Gastrocnemius medialis (tissue), 4 donors: Measurements from ENCODE around the gene NDUFA13. TPM values are rescaled to one million over a fixed set of nuclear protein-coding genes. Genes with fewer than 3 reads are reported as not detected.

ENCODE experiments used
- ATAC-seq, 2 donors: fragments of 150-250 bp; one replicate each; pipeline ENCODE4 v1.9.1; 2016
- DNase-seq, 2 donors: peaks; one replicate each; pipeline ENCODE4 v3.0.0-alpha.2; 2019
- H3K27ac ChIP-seq, 4 donors: fragments of 200-600 bp; sonication (generic); 1 replicate in 1 of 4; 2 replicates in 3 of 4; pipeline ENCODE4 v1.5.1; 2016 to 2018; ENCODE audit warnings: mild to moderate bottlenecking in 2 of 4, moderate library complexity in 1 of 4
- H3K27me3 ChIP-seq, 3 donors: fragments of 200-600 bp; sonication (generic) in 2 of 3; 1 replicate in 1 of 3; 2 replicates in 2 of 3; pipeline versions ENCODE4 v1.5.1 to v1.6.0; 2016 to 2019; ENCODE audit warnings: mild to moderate bottlenecking in 1 of 3, moderate library complexity in 1 of 3
- H3K36me3 ChIP-seq, 2 donors: fragments of 200-600 bp; sonication (generic) in 1 of 2; one replicate each; pipeline ENCODE4 v1.5.1; 2017 to 2018
- H3K4me1 ChIP-seq, 2 donors: fragments of 200-600 bp; sonication (generic) in 1 of 2; one replicate each; pipeline ENCODE4 v1.5.1; 2016 to 2017; ENCODE audit warnings: mild to moderate bottlenecking in 2 of 2
- H3K4me3 ChIP-seq, 4 donors: fragments of 200-600 bp; sonication (generic) in 3 of 4; 1 replicate in 1 of 4; 2 replicates in 3 of 4; pipeline ENCODE4 v1.5.1; 2016 to 2019; ENCODE audit warnings: mild to moderate bottlenecking in 2 of 4
- H3K9me3 ChIP-seq, 3 donors: fragments of 200-600 bp; sonication (generic) in 2 of 3; 1 replicate in 1 of 3; 2 replicates in 2 of 3; pipeline ENCODE4 v1.5.1; 2016 to 2019
- CTCF ChIP-seq, 5 experiments: fragments of 450-650 bp in 3 of 5; fragments of 200-600 bp in 2 of 5; sonication (generic) in 2 of 5; IDR thresholded peaks in 4 of 5; conservative IDR thresholded peaks in 1 of 5; 1 replicate in 4 of 5; 2 replicates in 1 of 5; pipeline ENCODE4 v1.5.1; 2016 to 2019; ENCODE audit warnings: antibody characterized with exemption in 5 of 5, mild to moderate bottlenecking in 3 of 5, moderate library complexity in 3 of 5
- POLR2A ChIP-seq, 2 donors: fragments of 450-650 bp; IDR thresholded peaks; one replicate each; pipeline ENCODE4 v1.6.1; 2017; ENCODE audit warnings: antibody characterized with exemption in 2 of 2, mild to moderate bottlenecking in 2 of 2, moderate library complexity in 2 of 2
- in situ Hi-C, 4 donors: fragments of 200-750 bp; cut with MboI; loops; one replicate each; pipeline versions ENCODE4 v1.15.0 to v1.8.0; 2017; ENCODE audit warnings: low sequenced_read_pairs in 4 of 4
- intact Hi-C: fragments of 100-400 bp; cut with DNase I; formaldehyde crosslinking; loops from one replicate; pipeline ENCODE4 v1.15.1; 2023; ENCODE audit warnings: low total_unique reads
- total RNA-seq, 4 donors: library from RNA; depleted of rRNA; stranded (reverse); fragments of >200 nt; gene quantifications; one replicate each; pipeline versions ENCODE4 v1.1.0 to v1.2.3, GENCODE V29; 2016

NDUFA13 gene
- total RNA-seq, 4 donors from 2014 or later, result 41.8 to 201 (median 50.5) TPM

GRCh38 chr19:19540064-19540714, 24.2 kb downstream of the NDUFA13 start:
- no peak for TF ChIP-seq POLR2A (IDR thresholded peaks at IDR 0.05)
- TF ChIP-seq CTCF (IDR thresholded peaks at IDR 0.05 in 4 of 5, conservative IDR thresholded peaks at IDR 0.05 in 1 of 5), result no peak
- peak overlapping the region in 2 of 4 donors; percentile 4 to 27 for H3K4me3 ChIP-seq
- no peaks in the 10 kb centered on the region for H3K9me3 ChIP-seq
- no peaks in the 10 kb centered on the region for H3K36me3 ChIP-seq
- in situ Hi-C loops, result loop anchor here in 3 of 4 donors (25.0 kb wide), 2 partner anchors 397 to 422 kb away; no protein-coding TSS in a partner anchor
- no peak overlapping the region for H3K27ac ChIP-seq
- DNase-seq (peak; percentile 15 to 50), ATAC-seq (no peak)
- H3K27me3 ChIP-seq, result peaks cover 51 to 59% (median 54%) of the 10 kb centered on the region in 3 donors
- intact Hi-C loops, result no loop called here
- peaks cover 0 to 10% of the 10 kb centered on the region in 2 donors for H3K4me1 ChIP-seq

- TF ChIP-seq CTCF (IDR thresholded peaks at IDR 0.05 in 4 of 5, conservative IDR thresholded peaks at IDR 0.05 in 1 of 5), result no peak
- no peak for TF ChIP-seq POLR2A (IDR thresholded peaks at IDR 0.05)
These were observed 24.9 kb downstream of the NDUFA13 start for GRCh38 chr19:19540715-19541515.

GRCh38 chr19:19541616-19542015, 25.6 kb downstream of the NDUFA13 start:
- DNase-seq, result no peak
- intact Hi-C loops (no loop called here), in situ Hi-C loops (loop anchor here in 3 of 4 donors (25.0 kb wide), 2 partner anchors 396 to 421 kb away; no protein-coding TSS in a partner anchor)
- no peak overlapping the region for H3K27ac ChIP-seq
- ATAC-seq, result no peak
- peaks cover 55 to 64% (median 61%) of the 10 kb centered on the region in 3 donors for H3K27me3 ChIP-seq
- H3K4me1 ChIP-seq, result peaks cover 0 to 10% of the 10 kb centered on the region in 2 donors
- TF ChIP-seq POLR2A (IDR thresholded peaks at IDR 0.05) (no peak), CTCF (IDR thresholded peaks at IDR 0.05 in 4 of 5, conservative IDR thresholded peaks at IDR 0.05 in 1 of 5) (no peak)
- H3K4me3 ChIP-seq, result no peak overlapping the region
- H3K36me3 ChIP-seq, result no peaks in the 10 kb centered on the region
- no peaks in the 10 kb centered on the region for H3K9me3 ChIP-seq

More at GRCh38 chr19:19540715-19541515, 24.9 kb downstream of the NDUFA13 start:
- Histone ChIP-seq H3K4me3 (peak overlapping the region in 2 of 4 donors; percentile 4 to 27), H3K27ac (no peak overlapping the region), H3K9me3 (no peaks in the 10 kb centered on the region), H3K27me3 (peaks cover 51 to 59% (median 54%) of the 10 kb centered on the region in 3 donors), H3K36me3 (no peaks in the 10 kb centered on the region), H3K4me1 (peaks cover 0 to 10% of the 10 kb centered on the region in 2 donors)
- DNase-seq (no peak), ATAC-seq (no peak)
- in situ Hi-C loops (loop anchor here in 3 of 4 donors (25.0 kb wide), 2 partner anchors 396 to 421 kb away; no protein-coding TSS in a partner anchor), intact Hi-C loops (no loop called here)

GRCh38 chr19:19542507-19542906, 26.5 kb downstream of the NDUFA13 start:
- H3K27ac ChIP-seq, result no peak overlapping the region
- no peaks in the 10 kb centered on the region for H3K9me3 ChIP-seq
- intact Hi-C loops (no loop called here), in situ Hi-C loops (loop anchor here in 3 of 4 donors (25.0 kb wide), 2 partner anchors 395 to 420 kb away; no protein-coding TSS in a partner anchor)
- no peak for ATAC-seq
- peaks cover 0 to 10% of the 10 kb centered on the region in 2 donors for H3K4me1 ChIP-seq
- no peak for TF ChIP-seq CTCF (IDR thresholded peaks at IDR 0.05 in 4 of 5, conservative IDR thresholded peaks at IDR 0.05 in 1 of 5)
- no peak for TF ChIP-seq POLR2A (IDR thresholded peaks at IDR 0.05)
- H3K27me3 ChIP-seq, result peaks cover 53 to 65% (median 57%) of the 10 kb centered on the region in 3 donors
- no peak for DNase-seq
- H3K4me3 ChIP-seq, result no peak overlapping the region
- no peaks in the 10 kb centered on the region for H3K36me3 ChIP-seq
